ENCODE measurements around the gene MED15. TPM values are rescaled to one million over a fixed set of nuclear protein-coding genes. Genes with fewer than 3 reads are reported as not detected.
"Not testable (repeated sequence)": the region's sequence is repeated elsewhere in the genome, so short reads cannot be mapped to it uniquely, and the experiment has no call there.

Gene MED15
- total RNA-seq, 1 donor from 2014 or later, result 77.8 TPM

DNA sequence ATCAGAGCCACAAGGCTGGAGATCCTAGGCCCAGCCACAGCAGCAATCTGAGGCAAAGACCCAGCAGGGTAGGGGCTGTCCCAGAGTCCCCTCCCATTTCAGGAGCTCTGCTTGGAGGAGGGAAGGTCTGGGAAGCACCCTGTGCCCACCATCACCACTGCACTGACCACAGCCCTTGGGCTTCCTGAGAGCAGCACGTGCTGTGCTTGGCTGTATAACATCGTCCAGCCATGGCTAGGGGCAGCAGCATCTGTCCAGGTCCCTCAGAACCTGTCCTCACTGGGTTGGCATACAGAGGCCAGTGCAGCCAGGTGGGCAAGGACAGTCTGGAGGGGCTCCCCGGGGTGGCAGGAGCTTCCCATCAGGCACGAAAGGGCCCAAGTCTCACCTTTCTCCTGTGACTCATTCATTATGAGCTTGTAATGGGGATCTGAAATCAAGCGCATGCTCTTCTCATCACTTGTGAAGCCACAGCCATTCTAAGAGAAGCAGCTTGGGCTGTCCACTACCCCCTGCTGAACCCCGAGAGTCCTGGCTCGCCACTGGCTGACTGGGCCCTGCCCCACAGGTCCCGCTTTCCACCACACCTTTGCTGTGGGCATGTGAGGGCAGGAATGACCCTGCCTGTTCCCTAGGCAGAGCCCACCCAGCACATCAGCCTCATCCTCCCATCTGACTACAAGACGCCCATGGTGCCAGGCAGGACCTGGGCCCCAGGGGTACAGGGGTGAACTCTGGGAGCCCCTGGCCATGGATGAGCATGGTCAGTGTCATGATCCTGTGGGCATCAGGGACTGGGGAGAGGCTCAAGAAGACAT is 83.3 kb downstream of the MED15 start:
- no peaks in the 10 kb centered on the region for H3K36me3 Mint-ChIP-seq (ENCODE audit: insufficient read depth)
- H3K9me3 Mint-ChIP-seq (ENCODE audit: low read depth), result no peaks in the 10 kb centered on the region
- no peak overlapping the region for H3K27ac Mint-ChIP-seq
- H3K4me1 Mint-ChIP-seq (ENCODE audit: low read depth), result no peaks in the 10 kb centered on the region
- H3K27me3 Mint-ChIP-seq, result no peaks in the 10 kb centered on the region
- no peak for DNase-seq (ENCODE audit: low spot score, unreplicated experiment)
- no peak overlapping the region for H3K4me3 Mint-ChIP-seq (ENCODE audit: low read depth)
- TF ChIP-seq CTCF (IDR thresholded peaks at IDR 0.05; ENCODE audit: unreplicated experiment), result no peak

DNA sequence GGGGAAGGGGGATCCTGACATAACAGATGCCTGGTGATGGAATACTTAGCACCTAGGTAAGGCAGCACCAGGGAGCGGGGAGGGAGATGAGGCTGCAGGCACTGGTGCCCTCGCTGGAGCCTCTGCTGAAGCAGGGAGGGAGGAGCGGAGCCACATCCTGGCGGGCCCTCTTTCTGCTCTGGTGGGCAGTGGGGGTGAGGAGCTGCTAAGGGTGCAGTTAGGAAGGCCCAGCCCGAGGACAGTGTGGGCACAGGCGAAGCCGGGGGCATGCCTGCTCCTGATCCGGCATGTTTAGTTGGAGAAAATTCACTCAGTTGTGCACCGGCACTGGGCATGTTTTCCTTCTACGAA is 83.9 kb downstream of the MED15 start:
- no peak overlapping the region for H3K4me3 Mint-ChIP-seq (ENCODE audit: low read depth)
- TF ChIP-seq CTCF (IDR thresholded peaks at IDR 0.05; ENCODE audit: unreplicated experiment), result no peak
- no peaks in the 10 kb centered on the region for H3K27me3 Mint-ChIP-seq
- no peaks in the 10 kb centered on the region for H3K36me3 Mint-ChIP-seq (ENCODE audit: insufficient read depth)
- no peak overlapping the region for H3K27ac Mint-ChIP-seq
- no peaks in the 10 kb centered on the region for H3K4me1 Mint-ChIP-seq (ENCODE audit: low read depth)
- no peaks in the 10 kb centered on the region for H3K9me3 Mint-ChIP-seq (ENCODE audit: low read depth)
- no peak for DNase-seq (ENCODE audit: low spot score, unreplicated experiment)

DNA sequence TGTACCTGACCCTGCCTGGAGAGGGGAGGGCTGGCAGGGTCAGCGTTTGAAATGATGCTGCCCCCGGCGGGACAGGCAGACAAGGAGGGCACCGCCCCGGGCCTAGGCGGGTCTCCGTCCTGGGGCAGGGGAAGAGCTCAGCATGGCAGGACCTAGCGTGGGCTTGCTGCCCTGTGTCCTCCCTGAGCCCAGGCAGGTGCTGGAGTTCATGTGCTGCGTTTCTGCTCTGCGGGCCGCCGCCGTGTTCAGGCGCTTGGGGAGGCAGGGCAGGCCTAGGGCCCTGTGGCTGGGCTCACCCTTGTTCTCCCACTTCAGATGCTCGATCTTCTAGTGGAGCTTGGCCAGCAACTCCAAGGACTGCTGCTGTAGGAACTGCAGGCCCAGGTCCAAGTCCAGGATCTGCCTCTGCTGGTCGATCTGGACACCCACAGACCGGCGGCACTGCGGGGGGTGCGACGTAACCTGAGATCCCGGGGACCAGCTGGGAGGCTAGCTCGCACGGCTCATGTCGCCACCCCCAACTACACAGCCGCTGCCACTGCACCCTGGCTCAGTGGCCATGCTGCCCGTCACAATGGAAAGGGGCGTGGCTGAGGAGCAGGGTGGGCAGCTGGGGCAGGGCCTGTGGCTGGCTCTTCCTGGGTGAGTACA is 84.4 kb downstream of the MED15 start:
- Mint-ChIP-seq H3K27me3 (no peaks in the 10 kb centered on the region), H3K4me1 (ENCODE audit: low read depth) (no peaks in the 10 kb centered on the region), H3K9me3 (ENCODE audit: low read depth) (no peaks in the 10 kb centered on the region), H3K36me3 (ENCODE audit: insufficient read depth) (no peaks in the 10 kb centered on the region), H3K4me3 (ENCODE audit: low read depth) (no peak overlapping the region), H3K27ac (no peak overlapping the region)
- DNase-seq (ENCODE audit: low spot score, unreplicated experiment), result no peak
- no peak for TF ChIP-seq CTCF (IDR thresholded peaks at IDR 0.05; ENCODE audit: unreplicated experiment)

GRCh38 chr22:20594038-20594437 is 86.6 kb downstream of the MED15 start:
- H3K9me3 Mint-ChIP-seq (ENCODE audit: low read depth); H3K27ac Mint-ChIP-seq; H3K4me3 Mint-ChIP-seq (ENCODE audit: low read depth); H3K4me1 Mint-ChIP-seq (ENCODE audit: low read depth); H3K27me3 Mint-ChIP-seq; DNase-seq (ENCODE audit: low spot score, unreplicated experiment); H3K36me3 Mint-ChIP-seq (ENCODE audit: insufficient read depth): not testable (repeated sequence)

DNA sequence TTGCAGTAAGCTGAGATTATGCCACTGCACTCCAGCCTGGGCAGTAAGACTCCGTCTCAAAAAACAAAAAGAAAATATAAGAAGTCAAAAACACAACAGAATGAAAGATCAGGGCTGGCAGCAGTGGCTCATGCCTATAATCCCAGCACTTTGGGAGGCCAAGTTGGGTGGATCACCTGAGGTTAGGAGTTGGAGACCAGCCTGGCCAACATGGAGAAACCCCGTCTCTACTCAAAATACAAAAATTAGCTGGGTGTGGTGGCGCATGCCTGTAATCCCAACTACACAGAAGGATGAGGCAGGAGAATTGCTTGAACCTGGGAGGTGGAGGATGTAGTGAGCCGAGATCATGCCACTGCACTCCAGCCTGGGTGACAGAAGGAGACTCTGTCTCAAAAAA is 87.1 kb downstream of the MED15 start:
- H3K4me1 Mint-ChIP-seq (ENCODE audit: low read depth); H3K27ac Mint-ChIP-seq; H3K4me3 Mint-ChIP-seq (ENCODE audit: low read depth); H3K36me3 Mint-ChIP-seq (ENCODE audit: insufficient read depth); DNase-seq (ENCODE audit: low spot score, unreplicated experiment); H3K27me3 Mint-ChIP-seq; H3K9me3 Mint-ChIP-seq (ENCODE audit: low read depth): not testable (repeated sequence)

- H3K36me3 Mint-ChIP-seq (ENCODE audit: insufficient read depth), result no peaks in the 10 kb centered on the region
- H3K4me3 Mint-ChIP-seq (ENCODE audit: low read depth), result no peak overlapping the region
- no peak overlapping the region for H3K27ac Mint-ChIP-seq
- no peak for DNase-seq (ENCODE audit: low spot score, unreplicated experiment)
- H3K9me3 Mint-ChIP-seq (ENCODE audit: low read depth), result no peaks in the 10 kb centered on the region
- TF ChIP-seq CTCF (IDR thresholded peaks at IDR 0.05; ENCODE audit: unreplicated experiment), result no peak
- H3K27me3 Mint-ChIP-seq, result no peaks in the 10 kb centered on the region
- no peaks in the 10 kb centered on the region for H3K4me1 Mint-ChIP-seq (ENCODE audit: low read depth)
These were observed 88.1 kb downstream of the MED15 start for GRCh38 chr22:20595461-20595860.

Data from progenitor cell of endocrine pancreas (in vitro differentiated cells).